ENCODE measurements around the gene ORC6.
A peak's percentile ranks its signal among the peaks of the same experiment; 100 is the strongest.

DNA sequence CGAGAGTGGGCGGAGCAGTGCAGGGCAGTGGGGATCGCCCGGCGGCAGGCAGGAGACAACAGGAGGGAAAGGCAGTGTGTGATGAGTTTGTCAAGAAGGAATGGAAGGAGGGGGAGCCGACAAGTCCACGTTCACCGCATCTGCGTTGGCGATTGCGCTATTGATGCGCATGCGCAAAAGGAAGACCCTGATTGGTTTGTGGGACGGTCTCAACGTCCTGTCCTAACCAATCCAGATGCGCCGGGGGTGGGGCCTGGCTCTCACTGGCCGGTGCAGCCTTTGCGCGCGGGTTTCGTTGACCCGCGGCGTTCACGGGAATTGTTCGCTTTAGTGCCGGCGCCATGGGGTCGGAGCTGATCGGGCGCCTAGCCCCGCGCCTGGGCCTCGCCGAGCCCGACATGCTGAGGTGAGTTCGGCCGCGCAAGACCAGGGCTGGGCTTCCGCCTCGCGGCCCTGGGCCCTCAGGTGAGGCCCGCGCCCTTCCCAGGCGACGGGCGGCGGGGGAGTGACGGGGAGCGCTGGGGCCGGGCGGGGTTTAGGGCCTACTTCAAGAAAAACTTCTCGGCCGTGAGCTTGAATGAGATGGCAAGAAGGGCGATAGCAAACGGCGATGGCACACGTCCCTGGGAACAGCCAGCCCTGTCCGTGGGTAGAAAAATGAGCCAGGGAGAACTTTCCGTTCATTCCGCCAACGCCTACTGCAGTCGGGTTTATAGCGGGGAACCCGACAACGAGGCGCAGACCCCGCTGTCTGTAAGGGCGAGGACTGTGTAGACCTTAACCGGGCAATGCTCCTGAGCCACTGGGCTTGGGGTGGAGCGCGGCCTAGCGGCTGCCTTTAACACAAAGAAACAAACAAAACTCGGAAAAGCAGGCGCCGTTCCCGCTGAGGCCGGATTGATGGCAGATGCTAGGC lies at the start of gene ORC6:
- TF ChIP-seq, protein P1, sequence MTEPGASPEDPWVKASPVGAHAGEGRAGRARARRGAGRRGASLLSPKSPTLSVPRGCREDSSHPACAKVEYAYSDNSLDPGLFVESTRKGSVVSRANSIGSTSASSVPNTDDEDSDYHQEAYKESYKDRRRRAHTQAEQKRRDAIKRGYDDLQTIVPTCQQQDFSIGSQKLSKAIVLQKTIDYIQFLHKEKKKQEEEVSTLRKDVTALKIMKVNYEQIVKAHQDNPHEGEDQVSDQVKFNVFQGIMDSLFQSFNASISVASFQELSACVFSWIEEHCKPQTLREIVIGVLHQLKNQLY (CRISPR knock-in tag; IDR thresholded peaks at IDR 0.05): no peak
- no peak for TF ChIP-seq ETV6 (CRISPR knock-in tag; IDR thresholded peaks at IDR 0.05)
- TF ChIP-seq CTCF (IDR thresholded peaks at IDR 0.05): no peak
- TF ChIP-seq, protein P2, sequence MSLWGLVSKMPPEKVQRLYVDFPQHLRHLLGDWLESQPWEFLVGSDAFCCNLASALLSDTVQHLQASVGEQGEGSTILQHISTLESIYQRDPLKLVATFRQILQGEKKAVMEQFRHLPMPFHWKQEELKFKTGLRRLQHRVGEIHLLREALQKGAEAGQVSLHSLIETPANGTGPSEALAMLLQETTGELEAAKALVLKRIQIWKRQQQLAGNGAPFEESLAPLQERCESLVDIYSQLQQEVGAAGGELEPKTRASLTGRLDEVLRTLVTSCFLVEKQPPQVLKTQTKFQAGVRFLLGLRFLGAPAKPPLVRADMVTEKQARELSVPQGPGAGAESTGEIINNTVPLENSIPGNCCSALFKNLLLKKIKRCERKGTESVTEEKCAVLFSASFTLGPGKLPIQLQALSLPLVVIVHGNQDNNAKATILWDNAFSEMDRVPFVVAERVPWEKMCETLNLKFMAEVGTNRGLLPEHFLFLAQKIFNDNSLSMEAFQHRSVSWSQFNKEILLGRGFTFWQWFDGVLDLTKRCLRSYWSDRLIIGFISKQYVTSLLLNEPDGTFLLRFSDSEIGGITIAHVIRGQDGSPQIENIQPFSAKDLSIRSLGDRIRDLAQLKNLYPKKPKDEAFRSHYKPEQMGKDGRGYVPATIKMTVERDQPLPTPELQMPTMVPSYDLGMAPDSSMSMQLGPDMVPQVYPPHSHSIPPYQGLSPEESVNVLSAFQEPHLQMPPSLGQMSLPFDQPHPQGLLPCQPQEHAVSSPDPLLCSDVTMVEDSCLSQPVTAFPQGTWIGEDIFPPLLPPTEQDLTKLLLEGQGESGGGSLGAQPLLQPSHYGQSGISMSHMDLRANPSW (CRISPR knock-in tag; conservative IDR thresholded peaks at IDR 0.05; ENCODE audit: low read depth): no peak
- TF ChIP-seq, protein P3, sequence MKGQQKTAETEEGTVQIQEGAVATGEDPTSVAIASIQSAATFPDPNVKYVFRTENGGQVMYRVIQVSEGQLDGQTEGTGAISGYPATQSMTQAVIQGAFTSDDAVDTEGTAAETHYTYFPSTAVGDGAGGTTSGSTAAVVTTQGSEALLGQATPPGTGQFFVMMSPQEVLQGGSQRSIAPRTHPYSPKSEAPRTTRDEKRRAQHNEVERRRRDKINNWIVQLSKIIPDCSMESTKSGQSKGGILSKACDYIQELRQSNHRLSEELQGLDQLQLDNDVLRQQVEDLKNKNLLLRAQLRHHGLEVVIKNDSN (CRISPR knock-in tag; IDR thresholded peaks at IDR 0.05): peak; percentile 10
- TF ChIP-seq, protein P4, sequence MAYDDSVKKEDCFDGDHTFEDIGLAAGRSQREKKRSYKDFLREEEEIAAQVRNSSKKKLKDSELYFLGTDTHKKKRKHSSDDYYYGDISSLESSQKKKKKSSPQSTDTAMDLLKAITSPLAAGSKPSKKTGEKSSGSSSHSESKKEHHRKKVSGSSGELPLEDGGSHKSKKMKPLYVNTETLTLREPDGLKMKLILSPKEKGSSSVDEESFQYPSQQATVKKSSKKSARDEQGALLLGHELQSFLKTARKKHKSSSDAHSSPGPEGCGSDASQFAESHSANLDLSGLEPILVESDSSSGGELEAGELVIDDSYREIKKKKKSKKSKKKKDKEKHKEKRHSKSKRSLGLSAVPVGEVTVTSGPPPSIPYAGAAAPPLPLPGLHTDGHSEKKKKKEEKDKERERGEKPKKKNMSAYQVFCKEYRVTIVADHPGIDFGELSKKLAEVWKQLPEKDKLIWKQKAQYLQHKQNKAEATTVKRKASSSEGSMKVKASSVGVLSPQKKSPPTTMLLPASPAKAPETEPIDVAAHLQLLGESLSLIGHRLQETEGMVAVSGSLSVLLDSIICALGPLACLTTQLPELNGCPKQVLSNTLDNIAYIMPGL (CRISPR knock-in tag; IDR thresholded peaks at IDR 0.05): 0 out of 2 replicates have a peak, but pooled peaks have one; percentile 35
- no peak for TF ChIP-seq NR3C1 (CRISPR knock-in tag; conservative IDR thresholded peaks at IDR 0.05; ENCODE audit: low read depth)
- peak; percentile 70; the same call in 1 of the 2 replicates for TF ChIP-seq MYBL2 (CRISPR knock-in tag; IDR thresholded peaks at IDR 0.05)
- TF ChIP-seq CREB1 (CRISPR knock-in tag; IDR thresholded peaks at IDR 0.05): peak; percentile 26; the same call in 1 of the 2 replicates
- TF ChIP-seq, protein P5, sequence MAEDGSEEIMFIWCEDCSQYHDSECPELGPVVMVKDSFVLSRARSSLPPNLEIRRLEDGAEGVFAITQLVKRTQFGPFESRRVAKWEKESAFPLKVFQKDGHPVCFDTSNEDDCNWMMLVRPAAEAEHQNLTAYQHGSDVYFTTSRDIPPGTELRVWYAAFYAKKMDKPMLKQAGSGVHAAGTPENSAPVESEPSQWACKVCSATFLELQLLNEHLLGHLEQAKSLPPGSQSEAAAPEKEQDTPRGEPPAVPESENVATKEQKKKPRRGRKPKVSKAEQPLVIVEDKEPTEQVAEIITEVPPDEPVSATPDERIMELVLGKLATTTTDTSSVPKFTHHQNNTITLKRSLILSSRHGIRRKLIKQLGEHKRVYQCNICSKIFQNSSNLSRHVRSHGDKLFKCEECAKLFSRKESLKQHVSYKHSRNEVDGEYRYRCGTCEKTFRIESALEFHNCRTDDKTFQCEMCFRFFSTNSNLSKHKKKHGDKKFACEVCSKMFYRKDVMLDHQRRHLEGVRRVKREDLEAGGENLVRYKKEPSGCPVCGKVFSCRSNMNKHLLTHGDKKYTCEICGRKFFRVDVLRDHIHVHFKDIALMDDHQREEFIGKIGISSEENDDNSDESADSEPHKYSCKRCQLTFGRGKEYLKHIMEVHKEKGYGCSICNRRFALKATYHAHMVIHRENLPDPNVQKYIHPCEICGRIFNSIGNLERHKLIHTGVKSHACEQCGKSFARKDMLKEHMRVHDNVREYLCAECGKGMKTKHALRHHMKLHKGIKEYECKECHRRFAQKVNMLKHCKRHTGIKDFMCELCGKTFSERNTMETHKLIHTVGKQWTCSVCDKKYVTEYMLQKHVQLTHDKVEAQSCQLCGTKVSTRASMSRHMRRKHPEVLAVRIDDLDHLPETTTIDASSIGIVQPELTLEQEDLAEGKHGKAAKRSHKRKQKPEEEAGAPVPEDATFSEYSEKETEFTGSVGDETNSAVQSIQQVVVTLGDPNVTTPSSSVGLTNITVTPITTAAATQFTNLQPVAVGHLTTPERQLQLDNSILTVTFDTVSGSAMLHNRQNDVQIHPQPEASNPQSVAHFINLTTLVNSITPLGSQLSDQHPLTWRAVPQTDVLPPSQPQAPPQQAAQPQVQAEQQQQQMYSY (CRISPR knock-in tag; IDR thresholded peaks at IDR 0.05): peak; percentile 95
- peak; percentile 35; the same call in 1 of the 2 replicates for TF ChIP-seq ZBTB43 (CRISPR knock-in tag; IDR thresholded peaks at IDR 0.05)
- TF ChIP-seq, protein P6, sequence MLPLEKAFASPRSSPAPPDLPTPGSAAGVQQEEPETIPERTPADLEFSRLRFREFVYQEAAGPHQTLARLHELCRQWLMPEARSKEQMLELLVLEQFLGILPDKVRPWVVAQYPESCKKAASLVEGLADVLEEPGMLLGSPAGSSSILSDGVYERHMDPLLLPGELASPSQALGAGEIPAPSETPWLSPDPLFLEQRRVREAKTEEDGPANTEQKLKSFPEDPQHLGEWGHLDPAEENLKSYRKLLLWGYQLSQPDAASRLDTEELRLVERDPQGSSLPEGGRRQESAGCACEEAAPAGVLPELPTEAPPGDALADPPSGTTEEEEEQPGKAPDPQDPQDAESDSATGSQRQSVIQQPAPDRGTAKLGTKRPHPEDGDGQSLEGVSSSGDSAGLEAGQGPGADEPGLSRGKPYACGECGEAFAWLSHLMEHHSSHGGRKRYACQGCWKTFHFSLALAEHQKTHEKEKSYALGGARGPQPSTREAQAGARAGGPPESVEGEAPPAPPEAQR (CRISPR knock-in tag; IDR thresholded peaks at IDR 0.05): no peak
